ENCODE measurements around the gene UFD1.

UFD1 gene

DNA sequence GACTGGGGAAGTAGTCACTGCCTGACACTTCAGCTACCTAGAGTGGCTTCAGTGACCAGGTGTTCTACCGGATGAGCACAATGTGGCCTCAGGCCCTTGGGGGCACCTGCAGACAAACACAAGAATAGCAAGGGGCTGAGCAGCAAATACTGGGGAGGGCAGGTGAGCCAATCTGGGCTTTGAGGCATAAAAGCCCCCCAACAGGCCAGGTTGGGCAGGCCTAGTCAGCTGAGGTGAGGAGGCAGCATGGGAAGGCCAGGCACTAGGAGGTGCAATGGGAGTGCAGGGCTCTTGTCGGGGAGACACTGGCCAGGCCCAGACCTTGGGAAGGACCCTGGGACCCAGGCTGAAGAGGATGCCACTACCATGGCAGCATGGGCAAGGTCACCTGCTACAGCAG is 9.0 kb downstream of the UFD1 start:
- no peaks in the 10 kb centered on the region for H3K27me3 ChIP-seq (replicated peaks; ENCODE audit: control insufficient read depth, insufficient read depth, low read length, poor library complexity, severe bottlenecking)
- H3K4me1 ChIP-seq (ENCODE audit: control insufficient read depth, insufficient read depth, low read length, poor library complexity, severe bottlenecking), result no peaks in the 10 kb centered on the region
- DNase-seq, result no peak
- peaks cover 90% of the 10 kb centered on the region for H3K36me3 ChIP-seq (ENCODE audit: control insufficient read depth, insufficient read depth, low read length)
- H3K27ac ChIP-seq (ENCODE audit: insufficient read depth, low read length, poor library complexity, severe bottlenecking), result no peak overlapping the region
- H3K9me3 ChIP-seq (ENCODE audit: control insufficient read depth, low read length), result no peaks in the 10 kb centered on the region
- no peak overlapping the region for H3K4me3 ChIP-seq (ENCODE audit: insufficient read depth, low read depth, low read length, poor library complexity, severe bottlenecking)

DNA sequence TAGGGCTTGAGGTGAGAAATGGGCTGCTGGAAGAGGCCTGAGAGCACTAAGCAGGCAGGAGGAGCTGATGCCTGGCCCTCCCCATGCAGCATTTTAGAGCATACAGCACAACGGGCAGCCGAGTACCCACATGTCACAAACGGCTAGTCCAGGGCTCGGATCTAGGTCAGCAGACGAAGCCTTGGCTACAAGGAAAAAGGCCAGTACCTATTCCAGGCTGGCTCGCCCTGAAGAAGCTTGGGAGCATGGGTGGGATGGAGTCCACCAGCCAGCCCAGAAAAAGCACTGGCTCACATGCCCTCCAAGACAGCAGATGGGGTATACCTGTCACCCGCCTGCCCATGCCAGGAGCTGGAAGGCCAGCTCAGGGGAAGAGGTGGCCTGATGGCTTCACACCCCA is 9.6 kb downstream of the UFD1 start:
- no peak for DNase-seq
- H3K36me3 ChIP-seq (ENCODE audit: control insufficient read depth, insufficient read depth, low read length), result peaks cover 92% of the 10 kb centered on the region

DNA sequence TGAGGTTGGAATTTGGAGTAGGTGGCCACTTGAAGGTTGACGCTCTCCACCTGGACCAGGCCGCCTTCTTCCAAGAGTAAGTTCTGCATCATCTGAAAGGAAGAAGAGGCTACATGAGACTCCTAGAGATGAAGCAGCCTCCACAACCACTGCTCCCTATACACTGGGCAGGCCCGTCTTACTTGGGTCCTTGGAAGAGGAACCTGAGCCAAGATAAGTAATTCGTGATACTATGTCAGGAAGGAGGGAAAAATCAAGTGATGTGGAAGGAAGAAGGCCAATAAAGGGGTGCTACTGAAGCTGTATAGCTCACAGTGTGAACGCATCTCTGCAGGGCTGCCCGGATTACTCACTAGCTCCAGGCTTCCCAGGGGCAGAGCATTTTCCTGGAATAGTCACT is 11.1 kb downstream of the UFD1 start:
- H3K27ac ChIP-seq (ENCODE audit: insufficient read depth, low read length, poor library complexity, severe bottlenecking), result no peak overlapping the region
- H3K9me3 ChIP-seq (ENCODE audit: control insufficient read depth, low read length), result no peaks in the 10 kb centered on the region
- no peak overlapping the region for H3K4me3 ChIP-seq (ENCODE audit: insufficient read depth, low read depth, low read length, poor library complexity, severe bottlenecking)
- no peak for DNase-seq
- H3K36me3 ChIP-seq (ENCODE audit: control insufficient read depth, insufficient read depth, low read length), result peaks cover 82% of the 10 kb centered on the region
- H3K4me1 ChIP-seq (ENCODE audit: control insufficient read depth, insufficient read depth, low read length, poor library complexity, severe bottlenecking), result no peaks in the 10 kb centered on the region
- no peaks in the 10 kb centered on the region for H3K27me3 ChIP-seq (replicated peaks; ENCODE audit: control insufficient read depth, insufficient read depth, low read length, poor library complexity, severe bottlenecking)

More for the DNA sequence above, 9.6 kb downstream of the UFD1 start:
- H3K27ac ChIP-seq (ENCODE audit: insufficient read depth, low read length, poor library complexity, severe bottlenecking), result no peak overlapping the region
- H3K27me3 ChIP-seq (replicated peaks; ENCODE audit: control insufficient read depth, insufficient read depth, low read length, poor library complexity, severe bottlenecking), result no peaks in the 10 kb centered on the region
- no peaks in the 10 kb centered on the region for H3K4me1 ChIP-seq (ENCODE audit: control insufficient read depth, insufficient read depth, low read length, poor library complexity, severe bottlenecking)
- H3K4me3 ChIP-seq (ENCODE audit: insufficient read depth, low read depth, low read length, poor library complexity, severe bottlenecking), result no peak overlapping the region
- H3K9me3 ChIP-seq (ENCODE audit: control insufficient read depth, low read length), result no peaks in the 10 kb centered on the region

DNA sequence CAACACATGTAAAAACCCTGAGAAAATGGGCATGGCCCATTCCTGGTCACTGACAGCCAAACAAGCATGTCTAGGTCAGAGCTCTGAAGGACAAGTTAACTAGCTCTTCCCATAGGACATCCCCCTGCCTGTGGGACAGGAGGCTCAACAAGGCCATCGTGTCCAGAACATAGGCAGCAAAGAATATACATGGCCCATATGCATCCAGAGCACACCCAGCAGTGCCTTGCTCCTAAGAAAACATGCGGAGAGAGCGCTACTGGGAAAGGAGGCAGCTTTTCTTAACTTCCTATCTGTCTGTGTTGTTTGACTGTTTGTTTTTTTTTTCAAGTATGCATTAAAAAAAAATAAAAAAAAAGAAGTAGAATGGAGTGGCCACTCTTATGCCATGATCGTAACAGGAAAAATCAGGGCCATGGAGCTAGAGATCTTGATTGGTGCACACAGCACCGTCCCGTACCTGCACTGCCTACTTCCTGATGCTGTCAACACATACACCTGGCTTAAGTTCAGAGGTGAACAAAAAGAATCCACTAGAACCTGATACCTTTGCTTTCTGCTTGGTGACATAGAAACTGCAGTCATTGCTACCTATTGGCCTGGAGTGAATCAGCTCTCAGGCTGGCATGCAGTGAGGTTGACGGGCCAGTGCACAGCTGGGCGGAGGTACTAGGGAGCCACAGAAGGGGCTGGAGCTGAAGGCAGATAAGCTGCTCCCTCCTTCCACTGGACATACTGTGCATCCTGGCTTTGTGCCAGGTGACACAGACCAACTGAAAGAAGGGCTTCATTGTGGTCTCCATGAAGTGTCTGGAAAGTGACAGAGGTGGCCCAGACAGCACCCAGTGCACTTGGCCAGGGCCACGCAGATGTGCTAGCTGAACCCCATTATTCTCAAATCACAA is 11.9 kb downstream of the UFD1 start:
- Histone ChIP-seq H3K36me3 (ENCODE audit: control insufficient read depth, insufficient read depth, low read length) (peaks cover 74% of the 10 kb centered on the region), H3K4me3 (ENCODE audit: insufficient read depth, low read depth, low read length, poor library complexity, severe bottlenecking) (no peak overlapping the region), H3K27me3 (replicated peaks; ENCODE audit: control insufficient read depth, insufficient read depth, low read length, poor library complexity, severe bottlenecking) (no peaks in the 10 kb centered on the region), H3K9me3 (ENCODE audit: control insufficient read depth, low read length) (no peaks in the 10 kb centered on the region), H3K27ac (ENCODE audit: insufficient read depth, low read length, poor library complexity, severe bottlenecking) (no peak overlapping the region), H3K4me1 (ENCODE audit: control insufficient read depth, insufficient read depth, low read length, poor library complexity, severe bottlenecking) (no peaks in the 10 kb centered on the region)
- DNase-seq, result no peak

DNA sequence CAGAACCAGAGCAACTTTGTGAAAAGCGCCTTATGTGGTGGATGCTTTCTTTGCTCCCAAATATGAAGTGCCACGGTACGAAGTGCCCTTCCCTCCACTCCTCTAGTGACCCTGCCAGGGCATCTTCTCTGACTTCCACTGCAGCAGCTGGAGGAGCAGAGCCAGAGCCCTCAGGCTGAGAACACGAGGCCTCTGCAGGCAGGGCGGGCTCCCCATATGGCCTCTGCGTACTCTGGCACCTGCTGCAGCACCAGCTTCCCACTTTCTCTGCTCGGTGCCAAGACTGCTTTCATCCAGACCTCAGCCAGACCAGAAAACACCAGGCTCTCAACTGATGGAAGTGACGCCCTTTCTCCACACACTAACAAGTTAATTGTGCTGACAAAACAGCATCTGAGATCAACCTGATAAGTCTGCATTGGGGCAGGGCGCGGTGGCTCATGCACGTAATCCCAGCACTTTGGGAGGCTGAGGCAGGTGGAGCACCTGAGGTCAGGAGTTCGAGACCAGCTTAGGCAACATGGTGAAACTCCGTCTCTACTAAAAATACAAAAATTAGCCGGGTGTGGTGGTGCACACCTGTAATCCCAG is 12.8 kb downstream of the UFD1 start:
- H3K36me3 ChIP-seq (ENCODE audit: control insufficient read depth, insufficient read depth, low read length), result peaks cover 65% of the 10 kb centered on the region
- no peaks in the 10 kb centered on the region for H3K27me3 ChIP-seq (replicated peaks; ENCODE audit: control insufficient read depth, insufficient read depth, low read length, poor library complexity, severe bottlenecking)
- DNase-seq, result no peak
- no peak overlapping the region for H3K27ac ChIP-seq (ENCODE audit: insufficient read depth, low read length, poor library complexity, severe bottlenecking)
- no peak overlapping the region for H3K4me3 ChIP-seq (ENCODE audit: insufficient read depth, low read depth, low read length, poor library complexity, severe bottlenecking)
- no peaks in the 10 kb centered on the region for H3K9me3 ChIP-seq (ENCODE audit: control insufficient read depth, low read length)
- H3K4me1 ChIP-seq (ENCODE audit: control insufficient read depth, insufficient read depth, low read length, poor library complexity, severe bottlenecking), result no peaks in the 10 kb centered on the region

DNA sequence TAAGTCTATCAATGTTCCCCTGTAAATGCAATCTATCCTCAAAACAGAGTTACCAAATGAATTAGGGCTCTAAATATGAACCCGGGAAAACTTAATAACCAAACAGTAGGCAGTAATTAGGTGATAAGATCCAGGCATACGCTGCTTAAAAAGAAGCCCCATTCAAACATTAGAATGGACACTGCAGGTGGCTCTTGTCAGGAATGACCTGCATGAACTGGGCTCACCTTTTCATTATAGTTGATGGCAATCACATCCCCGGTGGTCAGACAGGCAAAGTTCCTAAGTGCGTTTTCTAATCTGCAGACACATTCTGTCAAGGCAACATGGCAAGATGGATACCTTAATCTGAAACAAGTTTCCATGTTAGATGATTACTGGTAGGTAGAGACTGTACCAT is 14.0 kb downstream of the UFD1 start:
- no peaks in the 10 kb centered on the region for H3K4me1 ChIP-seq (ENCODE audit: control insufficient read depth, insufficient read depth, low read length, poor library complexity, severe bottlenecking)
- H3K9me3 ChIP-seq (ENCODE audit: control insufficient read depth, low read length), result no peaks in the 10 kb centered on the region
- no peak for DNase-seq
- H3K27ac ChIP-seq (ENCODE audit: insufficient read depth, low read length, poor library complexity, severe bottlenecking), result no peak overlapping the region
- H3K4me3 ChIP-seq (ENCODE audit: insufficient read depth, low read depth, low read length, poor library complexity, severe bottlenecking), result no peak overlapping the region
- H3K27me3 ChIP-seq (replicated peaks; ENCODE audit: control insufficient read depth, insufficient read depth, low read length, poor library complexity, severe bottlenecking), result no peaks in the 10 kb centered on the region
- peaks cover 54% of the 10 kb centered on the region for H3K36me3 ChIP-seq (ENCODE audit: control insufficient read depth, insufficient read depth, low read length)

DNA sequence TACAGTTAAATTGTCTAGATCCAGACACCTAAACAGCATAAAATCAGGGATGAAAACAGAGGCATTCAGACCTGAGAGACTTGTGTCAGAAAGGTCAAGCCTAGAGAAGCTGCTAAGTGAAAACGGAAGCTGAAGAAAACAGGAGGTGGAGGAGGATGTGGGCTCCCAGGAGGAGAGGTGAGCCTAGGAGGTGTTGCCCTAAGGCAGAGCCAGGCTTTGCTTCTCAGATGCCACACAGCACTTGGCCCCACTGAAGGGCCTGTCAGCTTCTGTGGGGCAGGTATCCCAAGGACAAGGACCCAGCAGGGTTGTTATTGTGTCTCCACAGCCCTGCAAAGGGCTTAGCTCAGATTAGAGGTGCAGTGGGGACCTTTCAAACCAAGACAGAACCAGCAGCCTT is 14.4 kb downstream of the UFD1 start:
- DNase-seq, result no peak
- Histone ChIP-seq H3K4me1 (ENCODE audit: control insufficient read depth, insufficient read depth, low read length, poor library complexity, severe bottlenecking) (no peaks in the 10 kb centered on the region), H3K4me3 (ENCODE audit: insufficient read depth, low read depth, low read length, poor library complexity, severe bottlenecking) (no peak overlapping the region), H3K27ac (ENCODE audit: insufficient read depth, low read length, poor library complexity, severe bottlenecking) (no peak overlapping the region), H3K36me3 (ENCODE audit: control insufficient read depth, insufficient read depth, low read length) (peaks cover 50% of the 10 kb centered on the region), H3K9me3 (ENCODE audit: control insufficient read depth, low read length) (no peaks in the 10 kb centered on the region), H3K27me3 (replicated peaks; ENCODE audit: control insufficient read depth, insufficient read depth, low read length, poor library complexity, severe bottlenecking) (no peaks in the 10 kb centered on the region)

DNA sequence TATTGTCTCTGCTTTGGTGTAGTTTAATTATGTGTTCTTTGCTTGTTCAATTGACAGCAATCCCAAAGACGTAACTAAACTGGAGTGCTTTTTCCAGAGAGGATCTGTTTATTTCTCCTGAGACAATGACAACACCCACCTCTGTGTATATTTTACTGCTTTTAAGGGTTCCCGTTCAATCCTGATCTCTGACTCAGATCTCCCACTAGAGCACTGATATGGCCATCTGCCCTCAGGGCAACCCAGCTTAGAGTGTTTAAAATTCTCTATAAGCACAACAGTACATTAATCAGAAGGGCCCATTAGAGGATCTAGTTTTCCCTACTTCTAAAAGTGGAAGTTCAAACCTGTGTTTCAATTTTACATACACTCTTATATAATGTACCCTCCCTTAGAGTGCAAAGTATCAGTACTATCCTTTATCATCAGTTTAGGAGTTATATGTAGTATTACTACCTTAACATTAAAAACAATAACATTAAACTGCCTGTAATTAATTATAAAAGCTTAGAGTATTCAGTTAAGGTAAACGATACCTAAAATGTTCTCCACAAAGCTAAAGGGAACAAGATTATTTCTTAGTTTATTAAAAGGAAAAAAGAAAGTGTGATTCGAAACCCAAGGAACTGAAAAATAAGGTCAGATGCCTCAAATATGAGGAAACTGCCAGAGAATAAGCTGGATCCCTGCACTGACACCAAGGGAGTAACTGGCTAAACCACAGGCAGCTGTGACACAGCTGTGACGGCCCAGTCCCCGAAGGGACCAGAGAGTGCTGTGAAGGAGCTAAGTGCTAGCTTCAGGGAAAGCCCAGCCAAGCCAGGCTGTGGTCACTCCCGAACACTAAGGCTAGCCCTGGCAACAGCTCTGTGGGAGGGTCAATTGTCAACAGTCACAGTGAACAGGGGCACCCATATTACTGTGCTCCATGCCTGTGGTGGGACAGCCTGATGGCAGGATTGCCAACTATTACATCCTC is 15.2 kb downstream of the UFD1 start:
- DNase-seq, result no peak
- Histone ChIP-seq H3K9me3 (ENCODE audit: control insufficient read depth, low read length) (no peaks in the 10 kb centered on the region), H3K36me3 (ENCODE audit: control insufficient read depth, insufficient read depth, low read length) (peaks cover 42% of the 10 kb centered on the region)

DNA sequence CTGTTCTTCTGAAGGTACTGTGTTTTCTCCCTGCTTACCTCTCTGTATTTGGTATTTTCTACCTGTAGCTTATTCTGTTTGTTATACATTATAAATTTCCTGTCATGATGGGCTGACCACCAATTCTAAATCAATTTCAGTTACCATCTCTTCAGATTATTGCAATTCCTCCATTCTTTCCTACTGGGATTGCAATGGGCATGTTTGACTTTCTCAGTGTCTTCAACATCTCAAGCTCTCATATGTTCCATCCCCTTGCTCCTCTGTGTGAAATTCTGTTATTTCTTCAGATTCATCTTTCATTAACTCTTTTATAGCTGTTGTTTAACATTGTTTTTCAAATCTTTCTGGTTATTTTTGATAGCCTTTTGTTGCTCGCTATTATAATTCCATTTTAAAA is 16.0 kb downstream of the UFD1 start:
- no peaks in the 10 kb centered on the region for H3K27me3 ChIP-seq (replicated peaks; ENCODE audit: control insufficient read depth, insufficient read depth, low read length, poor library complexity, severe bottlenecking)
- H3K4me3 ChIP-seq (ENCODE audit: insufficient read depth, low read depth, low read length, poor library complexity, severe bottlenecking), result no peak overlapping the region
- no peak for DNase-seq
- H3K27ac ChIP-seq (ENCODE audit: insufficient read depth, low read length, poor library complexity, severe bottlenecking), result no peak overlapping the region
- H3K4me1 ChIP-seq (ENCODE audit: control insufficient read depth, insufficient read depth, low read length, poor library complexity, severe bottlenecking), result no peaks in the 10 kb centered on the region
- peaks cover 38% of the 10 kb centered on the region for H3K36me3 ChIP-seq (ENCODE audit: control insufficient read depth, insufficient read depth, low read length)
- no peaks in the 10 kb centered on the region for H3K9me3 ChIP-seq (ENCODE audit: control insufficient read depth, low read length)

More for the DNA sequence above, 15.2 kb downstream of the UFD1 start:
- Histone ChIP-seq H3K27ac (ENCODE audit: insufficient read depth, low read length, poor library complexity, severe bottlenecking) (no peak overlapping the region), H3K4me1 (ENCODE audit: control insufficient read depth, insufficient read depth, low read length, poor library complexity, severe bottlenecking) (no peaks in the 10 kb centered on the region), H3K27me3 (replicated peaks; ENCODE audit: control insufficient read depth, insufficient read depth, low read length, poor library complexity, severe bottlenecking) (no peaks in the 10 kb centered on the region), H3K4me3 (ENCODE audit: insufficient read depth, low read depth, low read length, poor library complexity, severe bottlenecking) (no peak overlapping the region)
